ENCODE measurements around the gene S100P.
A peak's percentile ranks its signal among the peaks of the same experiment; 100 is the strongest.
"Not testable (repeated sequence)": the region's sequence is repeated elsewhere in the genome, so short reads cannot be mapped to it uniquely, and the experiment has no call there.

The S100P gene

DNA sequence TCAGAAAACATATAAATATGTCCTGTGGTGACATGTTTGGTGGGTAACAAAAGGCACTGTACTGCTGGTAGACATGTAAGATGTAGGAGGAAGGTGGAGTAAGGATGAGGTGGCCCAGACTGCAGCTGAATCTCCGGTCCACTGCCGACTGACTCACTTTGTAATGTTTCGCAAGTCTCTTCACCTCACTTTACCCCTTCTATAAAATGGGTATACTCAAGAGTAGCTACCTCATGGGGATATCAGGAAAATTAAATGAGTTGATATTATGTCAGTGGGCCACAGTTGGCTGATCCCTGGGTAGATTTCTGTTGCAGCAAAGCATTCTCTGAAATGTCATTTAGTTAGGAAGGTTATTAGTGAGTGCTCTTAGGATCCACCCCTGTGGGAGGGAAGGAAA, 31.1 kb upstream of the S100P start:
- DNase-seq (ENCODE audit: low read depth, low spot score), result no peak
- in situ Hi-C loops (cut with HindIII; ENCODE audit: low sequenced_read_pairs), result no loop called here
- H3K4me3 ChIP-seq (ENCODE audit: low read depth, low read length), result no peak overlapping the region
- TF ChIP-seq, protein P1, sequence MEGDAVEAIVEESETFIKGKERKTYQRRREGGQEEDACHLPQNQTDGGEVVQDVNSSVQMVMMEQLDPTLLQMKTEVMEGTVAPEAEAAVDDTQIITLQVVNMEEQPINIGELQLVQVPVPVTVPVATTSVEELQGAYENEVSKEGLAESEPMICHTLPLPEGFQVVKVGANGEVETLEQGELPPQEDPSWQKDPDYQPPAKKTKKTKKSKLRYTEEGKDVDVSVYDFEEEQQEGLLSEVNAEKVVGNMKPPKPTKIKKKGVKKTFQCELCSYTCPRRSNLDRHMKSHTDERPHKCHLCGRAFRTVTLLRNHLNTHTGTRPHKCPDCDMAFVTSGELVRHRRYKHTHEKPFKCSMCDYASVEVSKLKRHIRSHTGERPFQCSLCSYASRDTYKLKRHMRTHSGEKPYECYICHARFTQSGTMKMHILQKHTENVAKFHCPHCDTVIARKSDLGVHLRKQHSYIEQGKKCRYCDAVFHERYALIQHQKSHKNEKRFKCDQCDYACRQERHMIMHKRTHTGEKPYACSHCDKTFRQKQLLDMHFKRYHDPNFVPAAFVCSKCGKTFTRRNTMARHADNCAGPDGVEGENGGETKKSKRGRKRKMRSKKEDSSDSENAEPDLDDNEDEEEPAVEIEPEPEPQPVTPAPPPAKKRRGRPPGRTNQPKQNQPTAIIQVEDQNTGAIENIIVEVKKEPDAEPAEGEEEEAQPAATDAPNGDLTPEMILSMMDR (IDR thresholded peaks at IDR 0.05; ENCODE audit: low read depth, low read length), result no peak

DNA sequence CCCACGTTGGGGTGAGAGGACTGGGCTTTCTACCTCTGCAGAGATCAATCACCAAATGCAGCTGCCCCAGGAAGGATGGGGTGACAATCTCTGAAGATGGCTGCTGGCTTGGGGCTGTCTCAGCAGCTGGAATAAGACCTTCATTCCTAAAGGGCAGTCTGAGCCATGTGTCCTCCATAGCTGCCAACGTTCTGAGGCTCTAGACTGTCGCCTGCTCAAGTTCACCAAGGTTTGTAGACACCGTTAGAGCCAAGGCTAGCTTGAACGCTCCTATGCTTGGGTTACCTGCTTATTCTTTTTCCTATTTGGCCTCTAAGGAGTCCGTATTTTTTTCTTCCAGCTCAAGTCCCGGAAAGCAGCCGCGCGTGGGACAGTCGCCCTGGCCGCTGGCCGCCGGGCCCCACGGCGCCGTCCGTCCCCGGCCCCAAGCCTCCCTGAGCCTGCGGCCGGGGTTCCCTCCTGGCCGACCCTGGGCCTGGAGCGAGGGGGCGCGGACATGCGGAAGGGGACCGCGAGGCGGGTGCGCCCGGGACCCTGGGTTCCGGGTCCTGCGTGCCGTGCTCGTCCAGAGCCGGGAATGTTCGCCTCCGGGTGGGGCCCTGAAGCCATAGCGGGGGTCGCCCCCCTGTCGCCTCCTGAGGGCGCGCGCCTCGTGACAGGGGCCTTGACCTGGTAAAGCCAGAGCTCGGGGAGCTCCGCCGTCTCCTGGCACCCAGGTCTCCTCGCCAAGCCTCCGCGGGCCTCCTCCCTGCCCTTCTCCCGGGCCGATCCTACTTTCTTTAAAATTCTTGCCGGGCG, 29.9 kb upstream of the S100P start:
- no peak overlapping the region for H3K4me3 ChIP-seq (ENCODE audit: low read depth, low read length)
- TF ChIP-seq, protein P1 (IDR thresholded peaks at IDR 0.05; ENCODE audit: low read depth, low read length), result no peak
- in situ Hi-C loops (cut with HindIII; ENCODE audit: low sequenced_read_pairs), result no loop called here
- no peak for DNase-seq (ENCODE audit: low read depth, low spot score)

DNA sequence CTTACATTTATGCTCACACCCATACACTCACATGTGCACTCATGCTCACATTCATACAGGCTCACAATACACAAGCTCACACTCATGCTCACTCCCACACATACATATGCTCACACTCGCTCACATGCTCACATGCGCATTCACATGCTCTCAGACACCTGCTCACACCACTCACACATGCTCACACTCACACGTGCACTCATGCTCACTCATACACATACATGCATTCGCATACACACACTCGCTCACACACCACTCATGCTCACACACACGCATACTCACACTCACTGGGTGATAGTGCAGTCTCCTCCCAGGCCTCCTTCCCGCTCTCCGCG, 28.4 kb upstream of the S100P start:
- in situ Hi-C loops (cut with HindIII; ENCODE audit: low sequenced_read_pairs), result no loop called here
- no peak overlapping the region for H3K4me3 ChIP-seq (ENCODE audit: low read depth, low read length)
- DNase-seq (ENCODE audit: low read depth, low spot score), result no peak
- TF ChIP-seq, protein P1 (IDR thresholded peaks at IDR 0.05; ENCODE audit: low read depth, low read length), result no peak

DNA sequence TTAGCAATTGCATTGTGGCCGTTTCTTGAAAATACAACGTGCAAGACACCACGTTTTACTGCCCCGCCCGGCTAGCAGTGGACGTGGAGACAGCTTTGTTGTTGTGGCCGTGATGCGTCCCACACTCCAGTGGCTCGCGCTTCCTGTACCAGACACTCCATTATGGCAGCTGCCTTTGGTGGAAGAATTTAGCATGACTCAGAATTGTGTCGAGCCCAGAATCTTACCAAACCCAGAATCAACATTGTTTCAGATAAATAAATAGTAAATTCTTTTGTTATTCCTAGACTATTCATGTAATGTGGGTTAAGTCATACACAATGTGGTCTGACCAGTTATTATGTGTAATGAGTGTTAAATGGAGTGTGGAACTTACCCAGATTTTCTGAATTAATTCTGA, 25.3 kb upstream of the S100P start:
- DNase-seq (ENCODE audit: low read depth, low spot score), result no peak
- TF ChIP-seq, protein P1 (IDR thresholded peaks at IDR 0.05; ENCODE audit: low read depth, low read length), result no peak

DNA sequence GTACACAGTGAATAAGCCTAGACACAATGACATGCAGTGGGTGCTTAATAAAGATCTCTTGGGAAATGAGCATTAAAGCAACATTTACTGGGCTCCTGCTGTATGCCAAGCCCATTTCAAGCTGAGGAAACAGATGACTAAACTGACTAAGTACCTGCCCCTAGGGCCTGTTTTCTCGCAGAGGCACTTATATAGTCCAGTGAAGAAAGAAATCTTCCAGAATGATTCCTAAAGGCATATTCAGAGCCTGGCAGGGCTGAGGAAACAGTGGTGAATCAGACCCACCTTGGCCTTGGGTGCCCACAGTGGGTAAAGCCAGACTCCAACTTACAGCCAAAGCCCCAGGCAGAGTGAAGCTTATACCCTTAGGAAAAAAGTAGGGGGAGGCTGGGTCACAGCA, 22.0 kb upstream of the S100P start:
- TF ChIP-seq, protein P1 (IDR thresholded peaks at IDR 0.05; ENCODE audit: low read depth, low read length), result no peak
- in situ Hi-C loops (cut with HindIII; ENCODE audit: low sequenced_read_pairs), result no loop called here
- DNase-seq (ENCODE audit: low read depth, low spot score), result no peak
- H3K4me3 ChIP-seq (ENCODE audit: low read depth, low read length), result no peak overlapping the region

More for the DNA sequence above, 25.3 kb upstream of the S100P start:
- H3K4me3 ChIP-seq (ENCODE audit: low read depth, low read length), result no peak overlapping the region
- in situ Hi-C loops (cut with HindIII; ENCODE audit: low sequenced_read_pairs), result no loop called here

DNA sequence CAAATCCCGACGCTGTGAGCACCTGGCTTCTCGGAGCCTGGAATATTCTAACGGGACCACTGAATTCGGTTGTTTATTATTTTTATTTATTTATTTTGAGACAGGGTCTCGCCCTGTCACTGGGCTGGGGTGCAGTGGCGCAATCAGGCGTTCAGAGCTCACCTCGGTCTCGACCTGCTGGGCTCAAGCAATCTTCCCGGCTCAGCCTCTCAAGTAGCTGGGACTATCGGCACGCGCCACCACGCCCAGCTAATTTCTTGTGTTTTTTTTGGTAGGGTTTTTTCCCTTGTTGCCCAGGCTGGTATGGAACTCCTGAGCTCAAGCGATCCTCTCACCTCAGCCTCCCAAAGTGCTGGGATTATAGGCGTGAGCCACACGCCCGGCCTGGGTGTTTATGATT, 21.5 kb upstream of the S100P start:
- in situ Hi-C loops (cut with HindIII; ENCODE audit: low sequenced_read_pairs), result no loop called here
- H3K4me3 ChIP-seq (ENCODE audit: low read depth, low read length), result no peak overlapping the region
- TF ChIP-seq, protein P1 (IDR thresholded peaks at IDR 0.05; ENCODE audit: low read depth, low read length), result no peak
- no peak for DNase-seq (ENCODE audit: low read depth, low spot score)

DNA sequence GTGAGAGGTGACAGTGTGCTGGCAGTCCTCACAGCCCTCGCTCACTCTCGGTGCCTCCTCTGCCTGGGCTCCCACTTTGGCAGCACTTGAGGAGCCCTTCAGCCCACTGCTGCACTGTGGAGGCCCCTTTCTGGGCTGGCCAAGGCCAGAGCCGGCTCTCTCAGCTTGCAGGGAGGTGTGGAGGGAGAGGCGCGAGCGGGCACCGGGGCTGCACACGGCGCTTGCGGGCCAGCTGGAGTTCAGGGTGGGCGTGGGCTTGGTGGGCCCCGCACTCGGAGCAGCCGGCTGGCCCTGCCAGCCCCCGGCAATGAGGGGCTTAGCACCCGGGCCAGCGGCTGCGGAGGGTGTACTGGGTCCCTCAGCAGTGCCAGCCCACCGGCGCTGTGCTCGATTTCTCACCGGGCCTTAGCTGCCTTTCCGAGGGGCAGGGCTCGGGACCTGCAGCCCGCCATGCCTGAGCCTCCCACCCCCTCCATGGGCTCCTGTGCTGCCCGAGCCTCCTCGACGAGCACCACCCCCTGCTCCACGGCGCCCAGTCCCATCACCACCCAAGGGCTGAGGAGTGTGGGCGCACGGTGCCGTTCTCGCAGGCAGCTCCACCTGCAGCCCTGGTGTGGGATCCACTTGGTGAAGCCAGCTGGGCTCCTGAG, 21.0 kb upstream of the S100P start:
- DNase-seq (ENCODE audit: low read depth, low spot score); in situ Hi-C loops (cut with HindIII; ENCODE audit: low sequenced_read_pairs): not testable (repeated sequence)

DNA sequence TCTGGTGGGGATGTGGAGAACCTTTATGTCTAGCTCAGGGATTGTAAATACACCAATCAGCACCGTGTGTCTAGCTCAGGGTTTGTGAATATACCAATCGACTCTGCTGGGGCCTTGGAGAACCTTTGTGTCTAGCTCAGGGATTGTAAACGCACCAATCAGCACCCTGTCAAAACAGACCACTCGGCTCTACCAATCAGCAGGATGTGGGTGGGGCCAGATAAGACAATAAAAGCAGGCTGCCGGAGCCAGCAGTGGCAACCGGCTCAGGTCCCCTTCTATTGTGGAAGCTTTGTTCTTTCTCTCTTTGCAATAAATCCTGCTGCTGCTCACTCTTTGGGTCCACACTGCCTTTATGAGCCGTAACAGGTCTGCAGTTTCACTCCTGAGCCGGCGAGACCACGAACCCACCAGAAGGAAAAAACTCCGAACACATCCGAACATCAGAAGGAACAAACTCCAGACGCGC, 20.5 kb upstream of the S100P start:
- H3K4me3 ChIP-seq (ENCODE audit: low read depth, low read length), result peak overlapping the region; percentile 56
- in situ Hi-C loops (cut with HindIII; ENCODE audit: low sequenced_read_pairs); DNase-seq (ENCODE audit: low read depth, low spot score): not testable (repeated sequence)

More for the DNA sequence above, 21.0 kb upstream of the S100P start:
- H3K4me3 ChIP-seq (ENCODE audit: low read depth, low read length), result not testable (repeated sequence)

Measured in astrocyte of the spinal cord (primary cell).